Activated T-cell treated with anti-CD3 and anti-CD28 coated beads, Interleukin-2, amount 50 U/mL, for 4 hours (primary cell): ENCODE measurements around the gene STK16. TPM values are rescaled to one million over a fixed set of nuclear protein-coding genes. Genes with fewer than 3 reads are reported as not detected.

Experiments
- ATAC-seq, 2 donors: fragments of 200-7000 bp; cut with Tn5 transposase; one replicate each; pipeline ENCODE4 v1.10.0; 2021
- DNase-seq: peaks from one replicate; pipeline ENCODE4 v3.0.0-alpha.2; 2020
- H3K27me3 Mint-ChIP-seq: one replicate; pipeline ENCODE4 v1.8.0; 2021; ENCODE audit warnings: low read depth, mixed read lengths
- H3K36me3 Mint-ChIP-seq: one replicate; pipeline ENCODE4 v1.8.0; 2022; ENCODE audit warnings: mixed read lengths; ENCODE audit not compliant: insufficient read depth
- H3K4me1 Mint-ChIP-seq: one replicate; pipeline ENCODE4 v1.8.0; 2021; ENCODE audit warnings: low read depth, mixed read lengths
- H3K4me3 Mint-ChIP-seq: one replicate; pipeline ENCODE4 v1.8.0; 2021; ENCODE audit warnings: mild to moderate bottlenecking, moderate library complexity, mixed read lengths
- H3K9me3 Mint-ChIP-seq: one replicate; pipeline ENCODE4 v1.8.0; 2021; ENCODE audit warnings: mixed read lengths
- total RNA-seq, 3 donors: library from RNA; stranded (reverse); gene quantifications; one replicate each; pipeline ENCODE4 v1.2.1, GENCODE V29; 2021

Gene STK16
- total RNA-seq, 3 donors from 2014 or later: 19.1 to 21.3 (median 21.0) TPM

- Mint-ChIP-seq H3K4me1 (peaks cover 13% of the 10 kb centered on the region), H3K27me3 (no peaks in the 10 kb centered on the region), H3K9me3 (no peaks in the 10 kb centered on the region), H3K4me3 (no peak overlapping the region), H3K36me3 (peaks cover 2% of the 10 kb centered on the region)
- ATAC-seq (no peak), DNase-seq (no peak)
Measured at GRCh38 chr2:219290381-219291171, 45.3 kb downstream of the STK16 start.

GRCh38 chr2:219291394-219291793 is 46.1 kb downstream of the STK16 start:
- peaks cover 2% of the 10 kb centered on the region for H3K36me3 Mint-ChIP-seq

GRCh38 chr2:219291910-219292490 is 46.7 kb downstream of the STK16 start:
- Mint-ChIP-seq H3K4me1 (peaks cover 10% of the 10 kb centered on the region), H3K36me3 (no peaks in the 10 kb centered on the region), H3K9me3 (no peaks in the 10 kb centered on the region), H3K27me3 (no peaks in the 10 kb centered on the region), H3K4me3 (no peak overlapping the region)
- ATAC-seq (no peak), DNase-seq (no peak)

More at GRCh38 chr2:219291394-219291793, 46.1 kb downstream of the STK16 start:
- Mint-ChIP-seq H3K9me3 (no peaks in the 10 kb centered on the region), H3K4me3 (no peak overlapping the region), H3K27me3 (no peaks in the 10 kb centered on the region), H3K4me1 (peaks cover 9% of the 10 kb centered on the region)
- ATAC-seq: no peak
- no peak for DNase-seq

- H3K9me3 Mint-ChIP-seq: no peaks in the 10 kb centered on the region
- no peaks in the 10 kb centered on the region for H3K27me3 Mint-ChIP-seq
- peaks cover 11% of the 10 kb centered on the region for H3K4me1 Mint-ChIP-seq
- ATAC-seq (no peak), DNase-seq (no peak)
- H3K36me3 Mint-ChIP-seq: no peaks in the 10 kb centered on the region
- no peak overlapping the region for H3K4me3 Mint-ChIP-seq
Measured at GRCh38 chr2:219292616-219293015, 47.3 kb downstream of the STK16 start.

- H3K9me3 Mint-ChIP-seq: no peaks in the 10 kb centered on the region
- H3K4me3 Mint-ChIP-seq: peak overlapping the region; percentile 77
- no peak for DNase-seq
- peaks cover 11% of the 10 kb centered on the region for H3K4me1 Mint-ChIP-seq
- H3K36me3 Mint-ChIP-seq: no peaks in the 10 kb centered on the region
- H3K27me3 Mint-ChIP-seq: no peaks in the 10 kb centered on the region
- ATAC-seq: no peak
Measured at GRCh38 chr2:219293736-219294231, 48.5 kb downstream of the STK16 start.

GRCh38 chr2:219294356-219295351 is 49.4 kb downstream of the STK16 start:
- Mint-ChIP-seq H3K4me3 (peak overlapping the region; percentile 77), H3K4me1 (peaks cover 14% of the 10 kb centered on the region), H3K36me3 (no peaks in the 10 kb centered on the region), H3K9me3 (no peaks in the 10 kb centered on the region), H3K27me3 (peaks cover 3% of the 10 kb centered on the region)
- DNase-seq (peak; percentile 87), ATAC-seq (peak; percentile 89 to 95)

- DNase-seq: no peak
- H3K36me3 Mint-ChIP-seq: no peaks in the 10 kb centered on the region
- ATAC-seq: no peak
- peaks cover 14% of the 10 kb centered on the region for H3K4me1 Mint-ChIP-seq
- H3K27me3 Mint-ChIP-seq: peaks cover 9% of the 10 kb centered on the region
- no peaks in the 10 kb centered on the region for H3K9me3 Mint-ChIP-seq
- H3K4me3 Mint-ChIP-seq: no peak overlapping the region
Measured at GRCh38 chr2:219296142-219296541, 50.9 kb downstream of the STK16 start.

- H3K4me1 Mint-ChIP-seq: peaks cover 14% of the 10 kb centered on the region
- no peaks in the 10 kb centered on the region for H3K9me3 Mint-ChIP-seq
- ATAC-seq (no peak), DNase-seq (no peak)
- no peaks in the 10 kb centered on the region for H3K36me3 Mint-ChIP-seq
- H3K4me3 Mint-ChIP-seq: no peak overlapping the region
- H3K27me3 Mint-ChIP-seq: peaks cover 15% of the 10 kb centered on the region
Measured at GRCh38 chr2:219296631-219297391, 51.5 kb downstream of the STK16 start.

- Mint-ChIP-seq H3K4me1 (peaks cover 14% of the 10 kb centered on the region), H3K27me3 (peaks cover 23% of the 10 kb centered on the region), H3K4me3 (no peak overlapping the region), H3K36me3 (no peaks in the 10 kb centered on the region), H3K9me3 (no peaks in the 10 kb centered on the region)
- ATAC-seq (no peak), DNase-seq (no peak)
Measured at GRCh38 chr2:219297766-219298456, 52.6 kb downstream of the STK16 start.

GRCh38 chr2:219298759-219299371 is 53.6 kb downstream of the STK16 start:
- DNase-seq (peak; percentile 90), ATAC-seq (peak; percentile 59 to 64)
- Mint-ChIP-seq H3K27me3 (peaks cover 33% of the 10 kb centered on the region), H3K4me1 (peaks cover 14% of the 10 kb centered on the region), H3K4me3 (no peak overlapping the region), H3K36me3 (no peaks in the 10 kb centered on the region), H3K9me3 (no peaks in the 10 kb centered on the region)

GRCh38 chr2:219299372-219299760 is 54.1 kb downstream of the STK16 start:
- peaks cover 11% of the 10 kb centered on the region for H3K4me1 Mint-ChIP-seq
- no peak overlapping the region for H3K4me3 Mint-ChIP-seq
- no peak for DNase-seq

More at GRCh38 chr2:219299372-219299760, 54.1 kb downstream of the STK16 start:
- Mint-ChIP-seq H3K36me3 (no peaks in the 10 kb centered on the region), H3K9me3 (no peaks in the 10 kb centered on the region), H3K27me3 (peaks cover 34% of the 10 kb centered on the region)
- ATAC-seq: no peak
